Measurements from ENCODE around the gene IQSEC1. TPM values are rescaled to one million over a fixed set of nuclear protein-coding genes. Genes with fewer than 3 reads are reported as not detected.

IQSEC1 gene
- total RNA-seq, 4 donors from 2014 or later, result 31.9 to 35.8 (median 34.8) TPM

DNA sequence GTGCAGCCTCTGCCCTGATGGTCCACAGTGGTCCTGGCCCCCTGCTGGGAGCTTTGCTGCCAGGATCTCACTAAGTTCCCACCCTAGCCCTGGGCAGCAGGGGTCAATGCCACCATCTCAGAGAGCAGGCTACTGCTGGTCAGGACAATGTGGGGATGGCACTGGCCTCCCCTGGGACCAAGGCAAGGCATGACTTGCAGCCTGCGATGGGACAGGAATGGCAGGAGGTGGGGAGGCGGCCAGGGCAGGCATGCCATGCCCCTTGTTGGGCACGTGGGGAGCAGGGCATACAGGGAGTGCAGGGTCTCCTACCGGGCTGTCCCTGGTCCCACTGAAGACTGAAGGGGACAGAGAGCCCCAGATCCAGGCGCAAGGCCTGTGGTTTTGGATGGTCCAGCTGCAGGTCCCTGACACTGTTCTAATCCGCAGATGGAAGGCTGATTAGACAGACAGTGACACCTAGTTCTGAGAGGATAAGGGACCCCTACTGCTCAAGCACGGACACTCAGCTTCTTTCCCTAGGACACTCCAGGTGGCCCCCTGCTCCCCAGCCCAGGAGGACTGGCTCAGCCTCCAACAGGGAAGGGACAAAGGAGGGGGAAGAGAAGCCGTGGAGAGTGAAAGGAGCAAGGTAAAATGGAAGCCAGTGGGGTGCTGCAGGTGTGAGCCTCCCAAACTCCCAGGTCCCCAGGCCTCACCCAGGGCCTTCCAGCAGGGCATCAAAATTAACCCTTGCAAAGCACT, 162.7 kb downstream of the IQSEC1 start:
- 90 to 94% methylated on average over 6 to 8 of the region's 8 CpGs for WGBS, 2 donors
- intact Hi-C loops (cut with DNase I; ENCODE audit: low total_unique reads), result no loop called here
- no peak for DNase-seq (ENCODE audit: low spot score in 2 of 2)
- H3K4me3 ChIP-seq (ENCODE audit: low read depth, poor library complexity, severe bottlenecking), result no peak overlapping the region
- TF ChIP-seq, protein P1, sequence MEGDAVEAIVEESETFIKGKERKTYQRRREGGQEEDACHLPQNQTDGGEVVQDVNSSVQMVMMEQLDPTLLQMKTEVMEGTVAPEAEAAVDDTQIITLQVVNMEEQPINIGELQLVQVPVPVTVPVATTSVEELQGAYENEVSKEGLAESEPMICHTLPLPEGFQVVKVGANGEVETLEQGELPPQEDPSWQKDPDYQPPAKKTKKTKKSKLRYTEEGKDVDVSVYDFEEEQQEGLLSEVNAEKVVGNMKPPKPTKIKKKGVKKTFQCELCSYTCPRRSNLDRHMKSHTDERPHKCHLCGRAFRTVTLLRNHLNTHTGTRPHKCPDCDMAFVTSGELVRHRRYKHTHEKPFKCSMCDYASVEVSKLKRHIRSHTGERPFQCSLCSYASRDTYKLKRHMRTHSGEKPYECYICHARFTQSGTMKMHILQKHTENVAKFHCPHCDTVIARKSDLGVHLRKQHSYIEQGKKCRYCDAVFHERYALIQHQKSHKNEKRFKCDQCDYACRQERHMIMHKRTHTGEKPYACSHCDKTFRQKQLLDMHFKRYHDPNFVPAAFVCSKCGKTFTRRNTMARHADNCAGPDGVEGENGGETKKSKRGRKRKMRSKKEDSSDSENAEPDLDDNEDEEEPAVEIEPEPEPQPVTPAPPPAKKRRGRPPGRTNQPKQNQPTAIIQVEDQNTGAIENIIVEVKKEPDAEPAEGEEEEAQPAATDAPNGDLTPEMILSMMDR (IDR thresholded peaks at IDR 0.05), result no peak
- no peak for TF ChIP-seq POLR2A (IDR thresholded peaks at IDR 0.05)

- no peak for DNase-seq (ENCODE audit: low spot score in 2 of 2)
- WGBS, 2 donors, result 90% methylated on average over 3 to 7 of the region's 7 CpGs
- intact Hi-C loops (cut with DNase I; ENCODE audit: low total_unique reads), result no loop called here
- TF ChIP-seq, protein P1 (IDR thresholded peaks at IDR 0.05), result no peak
- TF ChIP-seq POLR2A (IDR thresholded peaks at IDR 0.05), result no peak
- no peak overlapping the region for H3K4me3 ChIP-seq (ENCODE audit: low read depth, poor library complexity, severe bottlenecking)
Observed at GRCh38 chr3:12909710-12910109, 163.5 kb downstream of the IQSEC1 start.

- no peak overlapping the region for H3K4me3 ChIP-seq (ENCODE audit: low read depth, poor library complexity, severe bottlenecking)
- TF ChIP-seq, protein P1 (IDR thresholded peaks at IDR 0.05), result no peak
- TF ChIP-seq POLR2A (IDR thresholded peaks at IDR 0.05), result no peak
- 95 to 98% methylated on average over 5 to 7 of the region's 7 CpGs for WGBS, 2 donors
- intact Hi-C loops (cut with DNase I; ENCODE audit: low total_unique reads), result no loop called here
- DNase-seq (ENCODE audit: low spot score in 2 of 2), result no peak
Observed at GRCh38 chr3:12908859-12909258, 164.4 kb downstream of the IQSEC1 start.

- intact Hi-C loops (cut with DNase I; ENCODE audit: low total_unique reads), result no loop called here
- no peak for TF ChIP-seq POLR2A (IDR thresholded peaks at IDR 0.05)
- TF ChIP-seq, protein P1 (IDR thresholded peaks at IDR 0.05), result no peak
- no peak overlapping the region for H3K4me3 ChIP-seq (ENCODE audit: low read depth, poor library complexity, severe bottlenecking)
- WGBS, 2 donors, result 94 to 97% methylated on average over 28 of the region's 28 CpGs
- no peak for DNase-seq (ENCODE audit: low spot score in 2 of 2)
Observed at GRCh38 chr3:12908136-12908730, 165.0 kb downstream of the IQSEC1 start.

DNA sequence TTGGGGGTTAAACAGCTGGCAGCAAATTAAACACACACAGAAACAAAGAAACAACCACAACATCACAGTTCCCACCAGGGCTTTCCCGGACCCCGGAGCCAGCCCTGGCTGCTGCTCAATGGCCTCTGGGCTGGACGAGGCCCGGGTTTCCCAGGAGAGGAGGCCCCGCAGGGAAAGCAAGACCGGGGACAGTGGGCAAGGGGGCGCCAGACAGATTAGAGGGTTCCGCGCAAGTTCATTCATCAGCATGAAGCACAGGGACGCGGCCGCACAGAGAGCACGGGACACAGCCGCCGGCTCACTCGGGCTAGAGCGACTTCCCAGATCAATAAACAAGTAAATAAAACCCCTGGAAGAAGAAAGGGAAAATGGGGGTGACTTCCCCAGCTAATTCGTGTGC, 165.5 kb downstream of the IQSEC1 start:
- H3K4me3 ChIP-seq (ENCODE audit: low read depth, poor library complexity, severe bottlenecking), result no peak overlapping the region
- no peak for DNase-seq (ENCODE audit: low spot score in 2 of 2)
- intact Hi-C loops (cut with DNase I; ENCODE audit: low total_unique reads), result no loop called here
- no peak for TF ChIP-seq POLR2A (IDR thresholded peaks at IDR 0.05)
- TF ChIP-seq, protein P1 (IDR thresholded peaks at IDR 0.05), result no peak
- WGBS, 2 donors, result 89 to 90% methylated on average over 18 of the region's 18 CpGs

Measured in lower leg skin (tissue), 4 donors.